Skin epidermis (tissue), 12 donors: Measurements from ENCODE around the gene SUGCT.

ENCODE experiments used
- H3K27ac ChIP-seq, 21 experiments: fragments of 200-600 bp; sonication (generic) in 11 of 21; one replicate each; pipeline ENCODE4 v1.5.0; 2020; ENCODE audit warnings: mild to moderate bottlenecking in 3 of 21, inconsistent platforms in 2 of 21, moderate library complexity in 2 of 21
- H3K4me3 ChIP-seq, 7 experiments: fragments of 200-600 bp; sonication (generic) in 2 of 7; one replicate each; pipeline ENCODE4 v1.5.0; 2020; ENCODE audit warnings: inconsistent platforms in 2 of 7, mild to moderate bottlenecking in 2 of 7, moderate library complexity in 1 of 7

Gene SUGCT

DNA sequence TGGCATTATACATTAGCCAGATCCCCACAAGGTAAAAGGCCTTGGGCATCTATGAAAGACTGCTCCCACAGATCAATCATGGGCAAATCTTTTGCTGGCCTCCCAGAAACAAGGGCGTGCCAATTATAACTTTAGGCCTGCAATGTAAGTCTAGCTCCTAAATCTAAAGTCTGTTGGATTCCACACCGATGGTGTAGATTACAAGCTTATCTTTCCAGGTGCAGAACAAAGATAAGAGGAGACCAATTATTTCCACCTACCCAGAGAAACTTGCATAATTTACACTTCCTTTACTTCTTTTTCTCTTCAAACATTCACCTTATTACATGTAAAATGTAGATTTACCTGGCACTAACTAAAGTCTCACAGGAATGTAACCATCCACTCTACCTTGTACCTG is 713.1 kb downstream of the SUGCT start:
- no peak overlapping the region for H3K27ac ChIP-seq

GRCh38 chr7:40848541-40849221 is 713.9 kb downstream of the SUGCT start:
- Histone ChIP-seq H3K27ac (no peak overlapping the region), H3K4me3 (no peak overlapping the region)

More for the DNA sequence above, 713.1 kb downstream of the SUGCT start:
- no peak overlapping the region for H3K4me3 ChIP-seq

DNA sequence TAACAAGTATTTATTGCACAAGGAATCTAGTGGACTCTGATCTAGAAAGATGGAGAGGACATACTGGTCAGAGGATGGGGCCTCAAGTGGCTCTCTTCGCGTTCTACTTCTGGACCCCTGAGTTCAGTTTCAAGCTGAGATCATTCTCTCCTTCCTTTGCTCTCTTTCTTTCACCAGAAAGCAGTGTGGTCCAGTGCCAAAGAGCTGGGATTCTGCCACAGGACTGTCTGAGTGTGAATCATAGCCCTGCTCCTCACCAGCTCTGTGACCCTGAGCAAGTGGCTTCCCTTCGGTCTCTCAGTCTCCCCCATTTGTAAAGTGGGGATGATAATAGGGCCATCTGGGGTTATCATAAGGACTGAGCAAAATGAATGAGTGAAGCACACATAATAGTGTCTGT is 715.2 kb downstream of the SUGCT start:
- Histone ChIP-seq H3K4me3 (no peak overlapping the region), H3K27ac (no peak overlapping the region)

GRCh38 chr7:40851001-40851400 is 716.2 kb downstream of the SUGCT start:
- Histone ChIP-seq H3K4me3 (no peak overlapping the region), H3K27ac (no peak overlapping the region)

DNA sequence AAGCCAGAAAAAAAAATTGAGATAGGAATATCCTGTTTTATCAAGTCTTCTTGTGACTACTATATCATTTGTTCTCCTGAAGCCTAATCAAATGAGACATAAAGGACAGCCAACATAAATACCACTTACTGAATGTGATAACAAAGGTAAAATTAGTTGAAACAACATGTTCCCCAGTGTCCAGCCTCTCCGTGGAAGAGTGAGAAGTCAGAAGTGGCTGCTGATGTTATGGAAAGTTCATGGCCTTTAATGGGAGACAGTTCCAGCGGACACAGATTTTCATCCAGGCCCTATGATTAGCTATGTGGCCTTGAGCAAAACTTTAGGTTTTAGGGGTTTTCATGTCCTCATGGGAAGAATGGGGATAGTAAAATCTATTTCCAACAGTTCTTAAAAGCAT is 724.3 kb downstream of the SUGCT start:
- Histone ChIP-seq H3K27ac (peak overlapping the region in 1 of 21 experiments; percentile 62), H3K4me3 (no peak overlapping the region)

DNA sequence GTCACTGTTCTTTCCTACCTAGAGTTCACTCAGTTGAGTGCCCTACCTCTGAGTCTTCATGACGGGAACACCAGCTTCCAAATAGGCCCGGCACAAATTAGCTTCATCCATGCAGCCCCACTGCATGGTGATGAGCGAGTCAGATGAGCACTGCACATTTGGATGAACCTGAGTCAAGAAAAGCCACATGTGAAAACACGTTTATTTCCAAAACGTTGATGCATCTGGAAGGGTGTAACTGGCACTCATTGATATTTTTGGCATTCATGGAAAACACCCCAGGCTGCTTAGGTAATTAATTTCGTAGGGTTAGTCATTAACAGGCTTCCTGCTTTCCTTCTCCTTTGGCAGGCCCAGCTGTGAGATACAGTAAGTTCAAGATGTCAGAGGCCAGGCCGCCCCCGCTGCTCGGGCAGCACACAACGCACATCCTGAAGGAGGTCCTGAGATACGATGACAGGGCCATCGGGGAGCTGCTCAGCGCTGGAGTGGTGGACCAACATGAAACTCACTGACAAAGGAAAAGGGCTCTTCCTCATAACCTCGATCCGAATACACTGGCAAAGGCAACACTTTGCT is 725.2 kb downstream of the SUGCT start:
- H3K4me3 ChIP-seq, result no peak overlapping the region
- peak overlapping the region in 3 of 21 experiments; percentile 7 to 62 (median 11) for H3K27ac ChIP-seq

DNA sequence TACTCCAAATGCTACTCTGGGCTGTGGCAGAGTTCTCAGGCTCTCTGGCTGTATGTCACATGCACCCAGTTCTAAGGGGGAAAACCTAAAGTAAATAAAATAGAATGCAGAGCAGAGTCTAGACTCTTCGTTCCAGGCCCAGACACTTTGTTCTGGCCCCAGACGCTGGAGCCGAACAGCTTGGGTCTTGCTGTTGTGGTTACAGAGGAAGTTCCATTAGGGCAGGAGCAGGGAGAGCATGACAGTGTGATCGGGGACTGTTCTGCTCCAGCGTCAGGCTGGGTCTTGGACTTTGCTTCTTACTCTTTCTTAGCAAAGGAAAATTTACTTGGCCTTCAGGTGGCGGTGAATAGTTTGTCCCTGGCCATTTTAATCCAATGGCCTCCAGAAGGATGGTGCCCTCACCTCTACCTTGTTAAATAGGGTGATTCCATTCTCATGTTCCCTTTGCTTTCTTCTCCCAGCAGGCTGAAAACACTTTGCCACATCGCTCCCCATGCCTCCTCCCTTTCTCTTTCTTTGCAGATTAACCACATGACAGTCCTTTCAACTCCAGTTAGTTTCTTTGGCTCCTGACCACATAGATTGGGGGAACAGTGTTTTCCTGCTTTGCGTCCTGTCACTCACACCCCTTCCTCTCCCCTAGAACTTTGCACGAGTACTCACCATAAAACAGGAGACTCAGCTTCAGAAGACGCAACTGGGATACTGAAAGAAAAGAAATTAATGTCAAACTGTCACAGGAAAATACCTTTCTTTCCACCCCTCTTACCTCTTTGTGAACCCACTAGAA is 730.8 kb downstream of the SUGCT start:
- no peak overlapping the region for H3K4me3 ChIP-seq
- no peak overlapping the region for H3K27ac ChIP-seq

DNA sequence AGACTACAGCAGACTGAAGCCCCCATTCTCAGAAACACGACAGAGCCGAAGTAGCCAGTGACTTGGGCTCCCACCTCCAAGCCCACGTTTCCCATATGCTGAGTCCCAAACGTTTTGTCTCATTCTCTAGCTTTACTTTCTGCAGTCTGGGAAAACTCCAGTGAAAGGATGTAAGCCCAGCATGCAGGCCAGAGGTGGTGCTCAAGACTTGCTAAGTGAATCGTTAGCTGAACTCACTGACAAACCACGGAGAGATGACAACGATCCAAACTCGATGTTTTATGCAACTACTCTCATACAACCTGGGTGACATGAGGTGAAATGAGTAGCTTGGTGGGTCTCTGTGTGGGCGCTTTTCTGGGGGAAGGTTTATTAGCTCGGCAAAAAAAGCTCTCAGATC is 731.8 kb downstream of the SUGCT start:
- no peak overlapping the region for H3K27ac ChIP-seq
- no peak overlapping the region for H3K4me3 ChIP-seq

- no peak overlapping the region for H3K27ac ChIP-seq
- no peak overlapping the region for H3K4me3 ChIP-seq
Measured at GRCh38 chr7:40870108-40870507, 735.3 kb downstream of the SUGCT start.

GRCh38 chr7:40873248-40873647 is 738.4 kb downstream of the SUGCT start:
- Histone ChIP-seq H3K4me3 (no peak overlapping the region), H3K27ac (no peak overlapping the region)

- no peak overlapping the region for H3K4me3 ChIP-seq
- no peak overlapping the region for H3K27ac ChIP-seq
Measured at GRCh38 chr7:40874756-40875155, 740.0 kb downstream of the SUGCT start.

DNA sequence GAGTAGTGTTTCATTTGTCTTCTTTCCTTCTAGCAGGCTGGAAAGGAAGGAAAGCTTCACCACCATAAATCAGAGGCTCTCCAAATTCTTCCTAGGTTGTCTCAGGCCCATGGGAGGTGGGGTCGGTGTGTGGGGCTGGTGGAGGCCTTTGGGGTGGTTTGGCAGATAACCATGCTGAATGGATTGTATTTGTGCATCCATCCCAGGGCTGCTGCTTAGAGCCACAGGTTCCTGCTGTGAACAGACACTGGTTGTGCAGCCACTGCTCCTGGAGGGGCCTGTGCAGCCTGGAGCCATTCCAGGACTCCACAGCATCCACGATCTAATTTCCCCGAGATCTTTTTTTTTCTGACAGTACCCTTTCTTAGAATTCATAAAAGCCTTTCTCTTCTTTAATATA is 741.8 kb downstream of the SUGCT start:
- H3K4me3 ChIP-seq, result no peak overlapping the region
- no peak overlapping the region for H3K27ac ChIP-seq

DNA sequence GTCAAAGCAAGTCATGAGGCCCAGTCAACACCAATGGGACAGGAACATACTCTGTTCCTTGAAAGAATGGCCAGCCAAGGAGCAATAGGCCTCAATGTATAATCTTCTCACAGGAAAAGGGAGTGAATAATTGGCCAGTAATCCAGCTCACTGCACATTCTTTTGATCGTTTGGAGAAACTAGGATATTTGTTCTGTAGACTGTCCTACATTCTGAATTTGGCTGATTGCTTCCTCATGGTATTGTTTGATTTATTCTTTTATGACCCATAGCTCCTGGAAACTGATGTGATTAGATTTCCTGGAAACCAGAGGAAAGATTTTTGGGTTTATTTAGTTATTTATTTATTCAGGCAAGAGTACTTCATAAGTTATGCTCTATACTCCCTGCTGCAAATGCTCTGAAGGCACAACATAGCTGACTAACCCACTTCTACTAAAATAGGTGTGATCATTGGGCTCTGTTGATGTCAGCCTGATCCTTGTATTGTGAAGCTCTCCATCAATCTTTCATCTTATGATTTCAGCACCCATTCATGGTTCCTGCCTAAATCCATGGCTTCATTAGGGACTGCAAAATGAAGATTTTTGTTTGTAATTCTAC is 745.2 kb downstream of the SUGCT start:
- H3K27ac ChIP-seq, result no peak overlapping the region
- H3K4me3 ChIP-seq, result no peak overlapping the region

DNA sequence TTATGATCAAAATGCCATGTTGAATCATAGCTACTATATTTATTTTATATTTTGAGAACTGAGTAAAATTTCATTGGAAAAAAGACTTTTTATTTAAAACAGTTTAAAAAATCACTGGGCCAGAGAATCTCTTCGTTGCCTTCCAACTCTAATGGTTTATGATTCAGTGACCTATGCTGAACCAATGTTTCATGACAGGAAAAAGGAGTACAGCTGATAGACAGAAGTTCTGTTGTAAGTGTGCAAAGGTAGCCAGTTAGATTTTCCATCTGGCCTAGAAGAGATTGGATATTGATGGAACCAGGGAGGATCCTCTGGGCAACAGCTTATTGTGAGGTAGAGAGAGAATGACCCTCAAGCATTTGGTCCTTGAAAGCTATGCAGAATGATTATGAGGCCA is 745.8 kb downstream of the SUGCT start:
- no peak overlapping the region for H3K4me3 ChIP-seq
- no peak overlapping the region for H3K27ac ChIP-seq

- Histone ChIP-seq H3K4me3 (no peak overlapping the region), H3K27ac (no peak overlapping the region)
Measured at GRCh38 chr7:40881405-40881926, 746.7 kb downstream of the SUGCT start.

DNA sequence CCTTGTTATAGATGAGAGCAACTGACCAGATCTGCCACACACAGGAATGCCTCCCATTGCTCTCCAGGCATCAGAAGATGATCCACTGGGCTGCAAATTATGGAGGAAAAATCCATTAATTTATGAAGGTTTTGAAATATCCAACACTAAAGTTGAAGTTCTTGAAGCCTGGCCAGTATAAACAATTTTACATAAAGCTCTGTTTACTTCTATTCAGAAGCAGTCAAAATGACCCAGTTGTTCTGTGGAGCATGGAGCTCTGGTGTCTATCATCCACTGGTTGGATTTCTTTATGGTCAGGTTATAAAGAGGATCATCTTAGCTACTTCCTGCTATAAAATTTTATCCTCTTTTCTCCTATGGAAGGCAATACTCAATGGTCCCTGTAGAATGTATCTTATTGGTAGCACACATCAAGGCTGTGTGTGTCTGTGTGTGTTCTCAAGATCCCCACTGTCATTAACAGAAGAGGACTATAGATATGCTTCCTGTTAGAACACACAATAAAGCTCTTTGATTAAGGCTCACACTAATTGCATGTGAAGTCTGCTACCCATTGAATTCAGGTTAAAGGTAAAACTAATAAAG is 747.4 kb downstream of the SUGCT start:
- no peak overlapping the region for H3K27ac ChIP-seq
- H3K4me3 ChIP-seq, result no peak overlapping the region

DNA sequence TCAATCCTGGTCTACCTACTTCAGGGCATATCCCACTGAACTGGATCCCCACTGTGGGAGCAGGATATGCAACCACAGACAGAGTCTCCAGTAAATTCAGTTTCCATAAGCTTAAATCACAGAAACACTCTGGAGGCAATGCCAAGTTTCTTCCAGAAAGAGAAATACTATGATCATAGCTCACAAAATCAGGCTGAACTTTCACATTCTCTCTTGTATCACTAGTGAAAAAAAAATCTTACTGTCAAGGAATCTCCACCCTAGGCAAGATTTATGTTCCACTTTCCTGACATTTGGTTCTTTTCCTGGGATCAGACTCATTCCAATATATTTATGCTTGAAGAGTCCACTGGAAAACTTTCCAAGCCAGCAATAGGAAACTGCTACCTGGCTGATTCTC is 749.0 kb downstream of the SUGCT start:
- Histone ChIP-seq H3K27ac (peak overlapping the region in 1 of 21 experiments; percentile 14), H3K4me3 (no peak overlapping the region)

- H3K4me3 ChIP-seq, result no peak overlapping the region
- peak overlapping the region in 1 of 21 experiments; percentile 14 for H3K27ac ChIP-seq
Measured at GRCh38 chr7:40884241-40884640, 749.4 kb downstream of the SUGCT start.

DNA sequence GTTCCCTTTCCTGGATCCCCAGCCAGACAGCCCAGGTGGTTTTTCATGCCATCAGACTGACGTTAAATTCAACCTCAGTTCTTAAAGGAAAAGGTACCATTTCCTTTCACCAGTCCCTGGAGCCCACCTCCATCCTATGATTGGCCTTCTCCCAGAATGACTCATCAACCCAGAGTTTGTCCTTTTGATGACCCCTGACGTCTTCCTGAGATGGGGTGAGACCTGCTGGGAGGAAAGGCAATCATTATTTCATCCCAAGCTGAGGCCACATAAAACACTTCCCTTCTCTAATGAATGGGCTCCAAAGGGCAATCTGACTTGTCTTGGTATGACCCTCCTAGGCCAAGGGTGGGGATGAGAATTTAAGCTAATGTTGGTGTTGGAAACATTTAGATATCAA is 750.7 kb downstream of the SUGCT start:
- no peak overlapping the region for H3K4me3 ChIP-seq
- H3K27ac ChIP-seq, result no peak overlapping the region

DNA sequence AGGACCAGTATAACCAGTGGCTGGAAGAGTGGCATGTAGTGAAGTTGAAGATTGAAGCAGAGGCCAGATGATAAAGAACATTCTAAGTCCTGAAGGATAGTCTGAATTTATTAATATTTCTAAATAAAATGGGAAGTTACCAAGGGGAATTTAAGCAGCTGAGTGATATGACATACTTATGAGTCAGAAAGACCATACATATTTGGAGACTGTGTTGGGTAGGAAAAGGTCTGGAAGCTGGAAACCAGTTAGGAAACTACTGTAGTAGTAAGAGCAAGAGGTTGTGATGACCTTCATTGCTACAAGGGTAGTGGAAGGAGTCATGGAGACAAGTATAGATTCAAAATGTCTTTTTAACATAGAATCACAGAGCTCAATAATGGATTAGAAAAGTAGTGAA is 752.3 kb downstream of the SUGCT start:
- no peak overlapping the region for H3K4me3 ChIP-seq
- no peak overlapping the region for H3K27ac ChIP-seq
